ENCODE measurements around the gene TRPC4AP. TPM values are rescaled to one million over a fixed set of nuclear protein-coding genes. Genes with fewer than 3 reads are reported as not detected.

Gene TRPC4AP
- total and polyA plus RNA-seq, 12 donors: 33.8 to 87.2 (median 78.1) TPM

- peaks cover 0 to 97% of the 10 kb centered on the region in 2 donors for H3K36me3 ChIP-seq (replicated peaks in 1 of 2)
- H3K27ac ChIP-seq: no peak overlapping the region
- intact Hi-C loops (cut with DNase I): no loop called here
- peaks cover 10 to 11% of the 10 kb centered on the region in 2 donors for H3K4me1 ChIP-seq (replicated peaks in 1 of 2)
- 80 to 91% (median 87%) methylated on average over 15 to 18 of the region's 18 CpGs for WGBS, 4 donors
- DNase-seq: peak in 3 of 7 donors; percentile 6 to 18 (median 17)
- no peaks in the 10 kb centered on the region for H3K9me3 ChIP-seq (replicated peaks in 1 of 3)
- no peaks in the 10 kb centered on the region for H3K27me3 ChIP-seq
- no peak overlapping the region for H3K4me3 ChIP-seq
- TF ChIP-seq, protein P1, sequence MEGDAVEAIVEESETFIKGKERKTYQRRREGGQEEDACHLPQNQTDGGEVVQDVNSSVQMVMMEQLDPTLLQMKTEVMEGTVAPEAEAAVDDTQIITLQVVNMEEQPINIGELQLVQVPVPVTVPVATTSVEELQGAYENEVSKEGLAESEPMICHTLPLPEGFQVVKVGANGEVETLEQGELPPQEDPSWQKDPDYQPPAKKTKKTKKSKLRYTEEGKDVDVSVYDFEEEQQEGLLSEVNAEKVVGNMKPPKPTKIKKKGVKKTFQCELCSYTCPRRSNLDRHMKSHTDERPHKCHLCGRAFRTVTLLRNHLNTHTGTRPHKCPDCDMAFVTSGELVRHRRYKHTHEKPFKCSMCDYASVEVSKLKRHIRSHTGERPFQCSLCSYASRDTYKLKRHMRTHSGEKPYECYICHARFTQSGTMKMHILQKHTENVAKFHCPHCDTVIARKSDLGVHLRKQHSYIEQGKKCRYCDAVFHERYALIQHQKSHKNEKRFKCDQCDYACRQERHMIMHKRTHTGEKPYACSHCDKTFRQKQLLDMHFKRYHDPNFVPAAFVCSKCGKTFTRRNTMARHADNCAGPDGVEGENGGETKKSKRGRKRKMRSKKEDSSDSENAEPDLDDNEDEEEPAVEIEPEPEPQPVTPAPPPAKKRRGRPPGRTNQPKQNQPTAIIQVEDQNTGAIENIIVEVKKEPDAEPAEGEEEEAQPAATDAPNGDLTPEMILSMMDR (IDR thresholded peaks at IDR 0.05): no peak
- no peak for TF ChIP-seq POLR2A (IDR thresholded peaks at IDR 0.05)
These were observed 88.4 kb downstream of the TRPC4AP start for GRCh38 chr20:35004051-35004725.

- no peak overlapping the region for H3K4me3 ChIP-seq
- DNase-seq: no peak
- peaks cover 3 to 4% of the 10 kb centered on the region in 2 donors for H3K4me1 ChIP-seq (replicated peaks in 1 of 2)
- H3K27ac ChIP-seq: no peak overlapping the region
- no peaks in the 10 kb centered on the region for H3K27me3 ChIP-seq
- 87 to 90% (median 88%) methylated on average over 7 to 25 of the region's 25 CpGs for WGBS, 4 donors
- no peak for TF ChIP-seq POLR2A (IDR thresholded peaks at IDR 0.05)
- TF ChIP-seq, protein P1 (IDR thresholded peaks at IDR 0.05): no peak
- intact Hi-C loops (cut with DNase I): no loop called here
- H3K36me3 ChIP-seq (replicated peaks in 1 of 2): peaks cover 0 to 97% of the 10 kb centered on the region in 2 donors
- H3K9me3 ChIP-seq (replicated peaks in 1 of 3): no peaks in the 10 kb centered on the region
These were observed 89.2 kb downstream of the TRPC4AP start for GRCh38 chr20:35003211-35004031.

DNA sequence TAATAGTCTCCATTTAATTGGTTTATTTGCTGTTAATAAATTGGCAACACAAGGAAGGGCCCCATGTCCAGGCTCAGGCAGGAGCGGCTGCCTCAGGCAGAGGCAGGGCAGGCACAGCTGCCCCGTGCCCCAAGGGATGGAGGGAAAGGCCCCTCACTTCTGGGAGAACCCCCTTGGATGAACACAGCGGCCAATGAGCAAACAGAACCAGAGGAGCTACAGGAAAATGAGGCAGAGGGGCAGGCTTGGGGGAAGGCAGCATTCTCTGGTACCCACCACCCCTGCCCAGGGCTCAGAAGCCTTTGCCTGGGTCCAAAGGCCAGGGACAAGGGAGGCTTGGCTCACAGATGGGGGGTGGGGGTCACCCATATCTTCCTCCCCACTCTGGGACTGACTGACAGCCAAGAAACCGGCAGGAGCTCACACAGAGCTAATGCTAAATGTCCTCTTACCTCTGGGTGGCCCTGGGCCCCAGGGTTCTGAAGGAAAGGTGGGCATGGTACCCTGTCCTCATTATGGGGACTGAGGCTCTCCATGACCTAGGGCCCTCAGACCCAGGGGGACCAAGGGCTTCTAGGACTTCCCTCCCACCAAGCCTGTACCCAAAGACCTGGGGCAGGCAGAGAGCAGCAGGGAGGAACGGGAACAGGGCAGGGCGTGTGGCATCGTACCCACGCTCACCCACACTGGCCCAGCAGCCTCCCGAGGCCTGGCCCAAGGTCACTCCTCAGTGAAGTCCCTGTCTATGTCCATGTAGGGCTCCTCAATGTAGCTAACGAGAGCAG lies 90.0 kb downstream of the TRPC4AP start:
- Histone ChIP-seq H3K27me3 (no peaks in the 10 kb centered on the region), H3K36me3 (replicated peaks in 1 of 2) (peaks cover 0 to 96% of the 10 kb centered on the region in 2 donors), H3K9me3 (replicated peaks in 1 of 3) (no peaks in the 10 kb centered on the region), H3K27ac (peak overlapping the region in 1 of 5 donors; percentile 12), H3K4me3 (no peak overlapping the region), H3K4me1 (replicated peaks in 1 of 2) (no peaks in the 10 kb centered on the region)
- no peak for TF ChIP-seq POLR2A (IDR thresholded peaks at IDR 0.05)
- TF ChIP-seq, protein P1 (IDR thresholded peaks at IDR 0.05): no peak
- intact Hi-C loops (cut with DNase I): no loop called here
- no peak for DNase-seq
- 71 to 80% (median 73%) methylated on average over 5 to 10 of the region's 10 CpGs for WGBS, 4 donors
